Immature natural killer cell (primary cell): ENCODE data around the gene ATR. TPM values are rescaled to one million over a fixed set of nuclear protein-coding genes. Genes with fewer than 3 reads are reported as not detected.
"Not testable (repeated sequence)": the region's sequence is repeated elsewhere in the genome, so short reads cannot be mapped to it uniquely, and the experiment has no call there.

Experiments used
- DNase-seq, 3 donors: peaks; one replicate each; pipeline ENCODE4 v3.0.0; 2022; ENCODE audit warnings: mixed read lengths in 1 of 3
- H3K27ac Mint-ChIP-seq, 6 donors: one replicate each; pipeline ENCODE4 v1.8.0; 2020; ENCODE audit warnings: mixed read lengths in 6 of 6, mild to moderate bottlenecking in 5 of 6, inconsistent platforms in 4 of 6, moderate library complexity in 3 of 6
- H3K27me3 Mint-ChIP-seq, 3 donors: one replicate each; pipeline ENCODE4 v1.8.0; 2020 to 2021; ENCODE audit warnings: low read depth in 3 of 3, mild to moderate bottlenecking in 3 of 3, mixed read lengths in 3 of 3, moderate library complexity in 3 of 3, inconsistent platforms in 1 of 3
- H3K36me3 Mint-ChIP-seq, 3 donors: one replicate each; pipeline ENCODE4 v1.8.0; 2020; ENCODE audit warnings: mixed read lengths in 3 of 3, inconsistent platforms in 2 of 3, mild to moderate bottlenecking in 2 of 3
- H3K4me1 Mint-ChIP-seq, 2 donors: one replicate each; pipeline ENCODE4 v1.8.0; 2020; ENCODE audit warnings: inconsistent platforms in 2 of 2, mild to moderate bottlenecking in 2 of 2, mixed read lengths in 2 of 2, moderate library complexity in 1 of 2
- H3K4me3 Mint-ChIP-seq, 5 donors: one replicate each; pipeline ENCODE4 v1.8.0; 2020; ENCODE audit warnings: mild to moderate bottlenecking in 5 of 5, mixed read lengths in 5 of 5, inconsistent platforms in 3 of 5, moderate library complexity in 3 of 5
- H3K9me3 Mint-ChIP-seq, 6 donors: one replicate each; pipeline ENCODE4 v1.8.0; 2020; ENCODE audit warnings: mild to moderate bottlenecking in 6 of 6, mixed read lengths in 6 of 6, inconsistent platforms in 4 of 6, moderate library complexity in 3 of 6
- polyA plus RNA-seq, 3 donors: library from polyadenylated mRNA; unstranded; fragments of 300-500 nt; fragmentation: Illumina TruSeq; gene quantifications; one replicate each; pipeline ENCODE4 v1.2.3, GENCODE V29; 2021

Gene ATR
- polyA plus RNA-seq, 3 donors from 2014 or later, result 9.8 to 14.4 (median 10.1) TPM

DNA sequence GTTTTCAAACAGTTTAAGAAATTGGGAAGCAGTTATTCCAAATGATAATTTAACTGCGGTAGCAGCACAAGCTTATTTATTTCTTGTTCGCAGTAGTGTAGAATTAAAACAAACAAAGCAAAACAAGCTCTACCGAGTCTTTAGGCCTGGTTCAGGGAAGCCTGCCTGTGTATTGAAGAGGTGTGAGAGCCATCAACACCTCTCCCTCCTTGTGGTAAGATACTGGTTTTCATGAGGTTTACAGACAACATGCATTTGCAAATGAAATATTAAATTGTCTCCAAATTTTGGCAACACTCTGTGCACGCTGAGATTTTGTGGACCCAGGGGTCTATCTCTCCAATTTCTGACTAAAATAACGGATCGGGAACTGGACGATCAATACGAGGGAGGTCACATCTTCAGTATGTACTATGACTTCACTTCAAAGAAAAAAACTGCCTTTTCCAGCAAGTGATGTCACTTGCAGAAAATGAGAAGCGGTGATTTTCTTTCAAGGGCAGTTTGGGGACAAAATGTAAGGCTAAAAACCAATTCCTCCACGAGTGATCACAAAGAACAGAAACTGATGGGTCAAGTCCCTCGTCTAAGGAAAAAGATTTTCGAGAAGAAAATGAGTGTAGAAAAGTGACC lies 721 bp downstream of the ATR start:
- H3K36me3 Mint-ChIP-seq, result peaks cover 0 to 3% (median 0%) of the 10 kb centered on the region in 3 donors
- peak overlapping the region; percentile 89 to 99 (median 92) for H3K4me3 Mint-ChIP-seq
- H3K27me3 Mint-ChIP-seq, result peaks cover 0 to 12% (median 8%) of the 10 kb centered on the region in 3 donors
- peaks cover 53 to 64% of the 10 kb centered on the region in 2 donors for H3K4me1 Mint-ChIP-seq
- peak; percentile 40 to 51 (median 47) for DNase-seq
- H3K27ac Mint-ChIP-seq, result peak overlapping the region; percentile 91 to 99 (median 98)
- no peaks in the 10 kb centered on the region for H3K9me3 Mint-ChIP-seq

DNA sequence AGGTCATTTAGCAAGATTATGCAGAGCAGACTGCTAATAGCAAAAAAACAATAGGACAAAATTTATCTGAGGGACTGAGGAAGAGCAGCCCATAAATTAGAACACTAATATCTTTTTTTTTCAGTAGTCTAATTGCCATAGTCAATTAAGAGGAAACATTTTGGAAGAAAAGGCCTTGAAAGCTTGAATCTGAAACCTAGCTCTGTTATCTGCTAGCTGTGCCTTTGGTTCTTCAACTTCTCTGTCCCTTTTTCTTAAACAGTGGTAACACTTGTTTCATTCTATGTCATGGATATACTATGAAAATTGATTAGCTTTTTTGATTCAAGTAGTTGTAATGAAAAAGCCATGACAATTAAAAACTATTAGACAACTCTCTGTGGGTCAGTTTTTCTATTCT lies 1.7 kb downstream of the ATR start:
- H3K4me1 Mint-ChIP-seq, result peaks cover 55 to 64% of the 10 kb centered on the region in 2 donors

GRCh38 chr3:142574665-142575064 lies 3.9 kb downstream of the ATR start:
- DNase-seq, result no peak
- Mint-ChIP-seq H3K4me3 (peak overlapping the region in 1 of 5 donors; percentile 47), H3K36me3 (peaks cover 5 to 11% (median 5%) of the 10 kb centered on the region in 3 donors), H3K4me1 (peaks cover 52 to 63% of the 10 kb centered on the region in 2 donors), H3K27ac (peak overlapping the region in 1 of 6 donors; percentile 91), H3K27me3 (peaks cover 0 to 12% (median 6%) of the 10 kb centered on the region in 3 donors), H3K9me3 (no peaks in the 10 kb centered on the region)

More for the DNA sequence above, 1.7 kb downstream of the ATR start:
- peak overlapping the region; percentile 89 to 99 (median 92) for H3K4me3 Mint-ChIP-seq
- peaks cover 0 to 3% (median 0%) of the 10 kb centered on the region in 3 donors for H3K36me3 Mint-ChIP-seq
- DNase-seq, result no peak
- no peaks in the 10 kb centered on the region for H3K9me3 Mint-ChIP-seq
- H3K27me3 Mint-ChIP-seq, result peaks cover 0 to 12% (median 8%) of the 10 kb centered on the region in 3 donors
- H3K27ac Mint-ChIP-seq, result peak overlapping the region; percentile 91 to 99 (median 98)

DNA sequence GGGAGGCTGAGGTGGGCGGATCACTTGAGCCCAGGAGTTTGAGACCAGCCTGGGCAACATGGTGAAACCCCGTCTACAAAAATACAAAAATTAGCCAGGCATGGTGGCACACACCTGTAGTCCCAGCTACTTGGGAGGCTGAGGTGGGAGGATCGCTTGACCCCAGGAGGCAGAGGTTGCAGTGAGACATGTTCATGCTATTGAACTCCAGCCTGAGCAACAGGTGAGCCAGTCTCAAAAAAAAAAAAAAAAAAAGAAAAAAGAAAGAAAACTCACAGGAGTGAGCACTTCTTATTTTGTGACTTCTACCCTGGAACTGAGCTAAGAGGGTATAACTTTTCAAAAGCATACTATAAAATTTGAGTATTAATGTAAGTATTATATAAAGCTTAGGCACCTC lies 4.3 kb downstream of the ATR start:
- Mint-ChIP-seq H3K36me3 (peaks cover 5 to 11% (median 5%) of the 10 kb centered on the region in 3 donors), H3K27me3 (peaks cover 0 to 12% (median 6%) of the 10 kb centered on the region in 3 donors), H3K27ac (peak overlapping the region in 1 of 6 donors; percentile 91), H3K4me1 (peaks cover 48 to 59% of the 10 kb centered on the region in 2 donors)
- H3K4me3 Mint-ChIP-seq, H3K9me3 Mint-ChIP-seq, DNase-seq: not testable (repeated sequence)

DNA sequence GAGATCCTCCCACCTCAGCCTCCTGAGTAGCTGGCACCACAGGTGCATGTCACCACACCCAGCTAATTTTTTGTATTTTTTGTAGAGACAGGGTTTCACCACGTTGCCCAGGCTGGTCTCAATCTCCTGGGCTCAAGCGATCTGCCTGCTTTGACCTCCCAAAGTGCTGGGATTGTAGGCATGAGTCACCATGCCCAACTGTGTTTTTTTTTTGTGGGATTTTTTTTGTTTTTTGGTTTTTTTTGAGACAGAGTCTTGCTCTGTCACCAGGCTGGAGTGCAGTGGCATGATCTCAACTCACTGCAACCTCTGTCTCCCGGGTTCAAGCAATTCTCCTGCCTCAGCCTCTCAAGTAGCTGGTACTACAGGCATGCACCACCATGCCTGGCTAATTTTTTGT lies 9.1 kb downstream of the ATR start:
- H3K36me3 Mint-ChIP-seq, result peaks cover 5 to 18% (median 18%) of the 10 kb centered on the region in 3 donors
- not testable (repeated sequence) for H3K4me3 Mint-ChIP-seq, H3K27ac Mint-ChIP-seq, DNase-seq, H3K9me3 Mint-ChIP-seq, H3K27me3 Mint-ChIP-seq
- H3K4me1 Mint-ChIP-seq, result peaks cover 12 to 21% of the 10 kb centered on the region in 2 donors

DNA sequence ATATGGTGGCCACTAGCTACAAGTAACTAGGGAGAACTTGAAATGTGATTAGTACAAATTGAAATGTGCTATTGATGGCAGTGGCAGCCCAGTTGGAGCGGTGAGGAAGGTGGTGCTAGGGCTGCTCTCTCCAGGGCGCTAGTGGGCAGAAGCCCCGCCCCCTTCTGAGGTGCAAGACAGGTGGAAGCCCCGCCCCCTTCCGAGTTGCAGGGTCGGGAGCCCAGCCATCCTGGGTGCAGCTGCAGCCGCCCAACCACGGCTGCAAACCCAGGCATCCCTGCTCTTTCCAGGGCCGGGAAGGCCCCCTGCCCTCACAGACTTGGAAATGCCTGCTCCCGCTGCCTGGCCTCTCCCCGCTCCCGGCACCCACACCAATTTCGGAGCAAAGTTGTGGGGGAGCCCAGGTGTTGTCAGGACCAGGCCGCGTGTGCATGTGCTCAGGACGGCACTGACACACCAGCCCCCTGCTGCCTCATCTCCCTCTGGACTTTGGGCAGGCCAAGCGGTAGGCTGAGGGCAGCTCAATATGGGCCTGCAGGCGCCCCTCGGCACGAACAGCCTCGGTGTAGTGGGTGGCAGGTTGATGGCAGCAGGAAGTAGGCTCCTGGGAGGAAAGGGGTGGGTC lies 10.0 kb downstream of the ATR start:
- Mint-ChIP-seq H3K4me3 (no peak overlapping the region), H3K4me1 (peaks cover 7 to 16% of the 10 kb centered on the region in 2 donors), H3K27ac (peak overlapping the region in 2 of 6 donors; percentile 1 to 55), H3K27me3 (no peaks in the 10 kb centered on the region), H3K9me3 (no peaks in the 10 kb centered on the region), H3K36me3 (peaks cover 8 to 22% (median 18%) of the 10 kb centered on the region in 3 donors)
- DNase-seq, result no peak

DNA sequence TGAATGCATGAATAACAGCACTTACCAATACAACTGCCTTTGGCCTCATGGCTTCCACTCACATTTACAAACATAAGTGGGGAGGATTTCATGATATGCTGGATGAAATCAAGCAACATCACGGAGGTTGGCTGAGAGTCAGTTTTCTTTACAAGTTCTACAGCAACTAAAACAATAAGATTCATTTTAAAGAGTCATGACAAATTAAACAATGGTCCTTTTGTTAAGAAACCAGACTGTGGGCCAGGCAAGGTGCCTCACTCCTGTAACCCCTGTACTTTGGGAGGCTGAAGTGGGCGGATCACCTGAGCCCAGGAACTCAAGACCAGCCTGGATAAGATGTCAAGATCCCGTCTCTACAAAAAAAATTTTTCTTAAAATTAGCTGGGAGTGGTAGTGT lies 12.4 kb downstream of the ATR start:
- Mint-ChIP-seq H3K36me3 (peaks cover 16 to 29% (median 29%) of the 10 kb centered on the region in 3 donors), H3K4me3 (no peak overlapping the region), H3K27ac (peak overlapping the region in 1 of 6 donors; percentile 21), H3K27me3 (no peaks in the 10 kb centered on the region), H3K4me1 (peaks cover 5 to 16% of the 10 kb centered on the region in 2 donors), H3K9me3 (no peaks in the 10 kb centered on the region)
- no peak for DNase-seq

- peaks cover 17 to 30% (median 29%) of the 10 kb centered on the region in 3 donors for H3K36me3 Mint-ChIP-seq
Measured at GRCh38 chr3:142563496-142563997, 15.0 kb downstream of the ATR start.

DNA sequence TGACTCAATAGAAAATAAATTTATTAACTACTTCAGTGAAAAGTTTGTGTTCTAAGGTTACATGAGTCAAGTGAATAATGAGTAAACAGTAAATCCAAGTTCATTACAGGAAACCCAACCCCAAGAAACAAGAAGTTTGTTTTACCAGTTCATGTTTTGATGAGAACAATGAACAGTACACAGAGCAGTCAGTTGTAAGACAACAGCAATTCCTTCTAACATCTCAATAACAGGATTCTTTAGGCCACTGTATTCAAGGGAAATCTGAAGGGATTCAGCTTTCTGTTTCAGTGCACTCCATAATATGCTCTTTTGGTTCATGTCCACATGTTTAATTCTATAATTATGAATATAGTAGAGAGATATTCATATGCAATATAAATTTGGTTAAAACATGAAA lies 18.4 kb downstream of the ATR start:
- no peak for DNase-seq
- Mint-ChIP-seq H3K27ac (no peak overlapping the region), H3K36me3 (peaks cover 21 to 37% (median 33%) of the 10 kb centered on the region in 3 donors), H3K27me3 (no peaks in the 10 kb centered on the region), H3K4me3 (no peak overlapping the region), H3K4me1 (peaks cover 0 to 4% of the 10 kb centered on the region in 2 donors), H3K9me3 (no peaks in the 10 kb centered on the region)

More at GRCh38 chr3:142563496-142563997, 15.0 kb downstream of the ATR start:
- H3K27me3 Mint-ChIP-seq, result no peaks in the 10 kb centered on the region
- no peaks in the 10 kb centered on the region for H3K9me3 Mint-ChIP-seq
- peak overlapping the region in 1 of 6 donors; percentile 62 for H3K27ac Mint-ChIP-seq
- no peak for DNase-seq
- no peak overlapping the region for H3K4me3 Mint-ChIP-seq
- peaks cover 3 to 11% of the 10 kb centered on the region in 2 donors for H3K4me1 Mint-ChIP-seq

- Mint-ChIP-seq H3K27ac (no peak overlapping the region), H3K27me3 (peaks cover 0 to 2% (median 0%) of the 10 kb centered on the region in 3 donors), H3K9me3 (no peaks in the 10 kb centered on the region), H3K36me3 (peaks cover 31 to 55% (median 51%) of the 10 kb centered on the region in 3 donors), H3K4me1 (peaks cover 1 to 8% of the 10 kb centered on the region in 2 donors), H3K4me3 (no peak overlapping the region)
- no peak for DNase-seq
Measured at GRCh38 chr3:142553741-142554140, 24.8 kb downstream of the ATR start.

DNA sequence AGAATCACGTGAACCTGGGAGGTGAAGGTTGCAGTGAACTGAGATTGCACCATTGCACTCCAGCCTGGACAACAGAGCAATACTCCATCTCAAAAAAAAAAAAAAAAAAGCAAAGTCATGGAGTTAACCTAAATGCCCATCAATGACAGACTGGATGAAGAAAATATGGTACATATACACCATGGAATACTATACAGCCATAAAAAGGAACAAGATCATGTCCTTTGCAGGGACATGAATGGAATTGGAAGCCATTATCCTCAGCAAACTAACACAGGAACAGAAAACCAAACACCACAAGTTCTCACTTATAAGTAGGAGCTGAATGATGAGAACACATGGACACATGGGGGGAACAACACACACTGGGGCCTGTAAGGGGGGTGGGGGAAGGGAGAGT lies 26.0 kb downstream of the ATR start:
- not testable (repeated sequence) for DNase-seq, H3K4me1 Mint-ChIP-seq, H3K27ac Mint-ChIP-seq, H3K9me3 Mint-ChIP-seq, H3K27me3 Mint-ChIP-seq, H3K4me3 Mint-ChIP-seq
- peaks cover 33 to 57% (median 53%) of the 10 kb centered on the region in 3 donors for H3K36me3 Mint-ChIP-seq

DNA sequence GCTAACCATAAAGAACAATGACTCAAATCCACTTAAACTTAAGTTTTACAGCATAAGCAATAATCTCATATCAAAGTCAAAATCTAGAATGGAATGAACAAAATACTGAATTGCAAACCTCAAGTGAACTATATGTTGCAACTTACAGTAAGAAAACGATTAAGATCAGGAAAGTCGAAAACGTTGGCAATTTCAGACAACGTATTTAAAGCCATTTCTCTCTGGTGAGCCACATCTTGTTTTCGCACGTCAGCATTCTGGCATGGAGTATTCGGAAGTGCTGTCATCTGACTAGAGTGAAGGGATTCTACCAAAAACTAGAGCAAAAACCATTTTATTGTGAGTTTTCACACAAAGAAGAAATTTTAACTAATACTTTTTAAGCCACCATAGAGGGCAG lies 28.5 kb downstream of the ATR start:
- Mint-ChIP-seq H3K27ac (no peak overlapping the region), H3K4me3 (no peak overlapping the region), H3K4me1 (peaks cover 1 to 8% of the 10 kb centered on the region in 2 donors), H3K27me3 (peaks cover 0 to 2% (median 0%) of the 10 kb centered on the region in 3 donors), H3K9me3 (no peaks in the 10 kb centered on the region), H3K36me3 (peaks cover 34 to 45% (median 42%) of the 10 kb centered on the region in 3 donors)
- DNase-seq, result no peak

DNA sequence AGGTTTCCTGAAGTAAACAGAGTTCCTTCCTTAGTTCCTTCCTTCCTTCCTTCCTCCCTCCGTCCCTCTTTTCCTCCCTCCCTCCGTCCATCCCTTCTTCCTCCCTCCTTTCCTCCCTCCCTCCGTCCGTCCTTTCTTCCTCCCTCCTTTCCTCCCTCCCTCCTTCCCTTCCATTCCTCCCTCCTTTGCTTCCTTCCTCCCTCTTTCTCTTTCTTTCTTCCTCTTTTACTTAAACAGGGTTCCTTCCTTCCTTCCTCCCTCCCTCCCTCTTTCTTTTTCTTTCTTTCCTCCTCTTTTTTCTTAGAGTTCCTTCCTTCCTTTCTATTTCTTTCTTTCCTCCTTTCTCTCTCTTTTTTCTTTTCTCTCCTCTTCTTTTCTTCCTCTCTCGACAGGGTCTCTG lies 35.2 kb downstream of the ATR start:
- Mint-ChIP-seq H3K27me3 (no peaks in the 10 kb centered on the region), H3K36me3 (peaks cover 13 to 31% (median 17%) of the 10 kb centered on the region in 3 donors), H3K4me3 (peak overlapping the region in 1 of 5 donors; percentile 14), H3K4me1 (no peaks in the 10 kb centered on the region), H3K9me3 (no peaks in the 10 kb centered on the region), H3K27ac (no peak overlapping the region)
- DNase-seq, result no peak

DNA sequence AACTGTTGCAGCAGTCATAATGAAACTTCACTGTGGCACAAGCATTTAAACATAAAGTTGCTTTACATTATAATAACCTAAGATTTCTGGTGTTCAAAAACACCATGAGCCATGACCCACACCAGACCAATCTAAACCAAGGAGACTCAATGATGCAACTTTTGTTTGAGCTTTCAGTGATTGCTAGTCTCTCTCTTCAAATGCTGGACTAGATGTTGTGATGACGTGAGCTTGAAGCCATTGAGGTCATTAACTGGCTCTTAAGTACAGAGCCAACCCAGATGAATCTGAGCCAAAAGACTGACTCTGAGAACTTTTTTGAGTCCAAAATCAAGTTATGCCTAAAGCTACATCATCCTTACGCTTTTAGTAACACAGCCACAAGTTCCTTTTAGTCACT lies 36.5 kb downstream of the ATR start:
- no peaks in the 10 kb centered on the region for H3K4me1 Mint-ChIP-seq
- peaks cover 6 to 24% (median 15%) of the 10 kb centered on the region in 3 donors for H3K36me3 Mint-ChIP-seq
- H3K9me3 Mint-ChIP-seq, result no peaks in the 10 kb centered on the region
- no peak overlapping the region for H3K27ac Mint-ChIP-seq
- no peak overlapping the region for H3K4me3 Mint-ChIP-seq
- no peak for DNase-seq
- no peaks in the 10 kb centered on the region for H3K27me3 Mint-ChIP-seq
